Inferior parietal cortex (tissue), 1 donor: Measurements from ENCODE around the gene KCNA5.

ENCODE experiments used
- DNase-seq: peaks from one replicate; pipeline ENCODE4 v3.0.0-alpha.2; 2016; ENCODE audit errors: extremely low spot score

The KCNA5 gene

DNA sequence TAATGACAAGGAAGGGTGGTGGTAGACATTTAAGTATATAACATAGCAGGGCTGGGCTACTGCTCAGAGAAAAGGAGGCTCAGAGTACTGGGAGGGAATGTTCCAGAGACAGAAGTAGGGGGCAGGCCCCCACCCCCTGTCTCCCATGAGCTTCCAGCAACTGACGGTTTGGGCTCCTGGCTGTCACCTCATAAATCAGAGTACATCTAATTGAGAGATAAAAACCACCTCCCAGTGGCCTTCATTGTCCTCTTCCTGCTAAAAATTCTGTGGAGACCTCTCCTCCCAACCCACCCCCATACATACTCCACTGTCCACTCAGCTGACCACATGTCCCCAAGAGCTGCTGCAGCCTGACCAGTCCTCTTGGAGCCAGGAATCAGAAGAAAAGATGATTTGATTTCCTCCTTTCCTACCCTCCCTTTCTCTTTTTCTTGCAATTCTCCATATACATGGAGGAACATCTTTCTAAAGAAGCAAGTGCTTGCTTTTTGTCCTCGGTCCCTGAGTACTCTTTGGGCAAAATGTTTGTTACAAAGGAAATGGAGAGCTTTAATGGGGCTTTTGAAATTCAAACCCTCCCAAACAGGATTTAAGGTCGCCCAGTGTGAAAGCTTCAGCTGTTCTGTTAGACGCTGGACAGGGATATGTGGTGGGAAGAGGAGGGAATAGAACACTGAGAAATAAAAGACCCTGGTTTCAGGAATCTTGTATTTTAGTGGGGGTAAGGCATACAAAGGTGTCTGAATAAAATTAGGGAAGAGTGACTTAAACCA is 16.4 kb upstream of the KCNA5 start:
- DNase-seq, result no peak

DNA sequence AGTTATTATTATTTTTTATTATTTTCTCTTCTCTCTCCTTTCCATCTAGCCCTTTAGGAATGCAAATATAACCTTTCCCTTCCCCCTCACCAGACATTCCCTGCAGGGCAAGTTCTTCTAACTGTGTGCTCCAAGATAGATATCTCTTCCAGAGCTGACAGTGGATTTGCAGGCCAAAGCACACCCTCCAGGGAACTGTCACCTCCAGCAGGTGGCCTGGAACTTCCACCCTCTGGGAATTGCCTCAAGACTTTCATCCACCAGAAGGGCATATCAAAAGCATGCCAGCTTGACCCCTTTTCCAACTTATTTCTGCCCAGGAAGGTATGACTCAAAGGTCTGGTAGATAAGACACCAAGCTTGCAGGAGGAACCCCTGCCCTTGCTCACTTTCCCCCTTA is 13.6 kb upstream of the KCNA5 start:
- DNase-seq, result no peak

DNA sequence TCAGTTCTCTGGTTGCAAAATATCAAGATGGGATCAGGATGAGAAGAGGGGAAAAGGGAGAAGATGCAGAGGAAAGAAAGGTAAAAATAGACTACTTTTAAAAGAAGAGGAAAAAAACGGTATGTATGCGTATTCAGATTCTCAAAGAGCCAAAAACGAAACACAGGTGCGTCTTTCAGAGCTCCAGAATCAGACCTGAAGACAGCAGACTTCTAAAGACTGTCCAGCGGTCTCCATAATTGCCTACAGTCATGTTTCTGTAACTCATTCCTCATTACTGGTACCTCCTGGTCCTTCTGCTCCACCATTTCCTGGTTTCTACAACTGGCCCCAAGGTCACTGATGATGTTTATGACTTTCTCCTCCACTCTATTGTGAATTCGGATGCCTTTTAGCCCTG is 12.4 kb upstream of the KCNA5 start:
- no peak for DNase-seq

DNA sequence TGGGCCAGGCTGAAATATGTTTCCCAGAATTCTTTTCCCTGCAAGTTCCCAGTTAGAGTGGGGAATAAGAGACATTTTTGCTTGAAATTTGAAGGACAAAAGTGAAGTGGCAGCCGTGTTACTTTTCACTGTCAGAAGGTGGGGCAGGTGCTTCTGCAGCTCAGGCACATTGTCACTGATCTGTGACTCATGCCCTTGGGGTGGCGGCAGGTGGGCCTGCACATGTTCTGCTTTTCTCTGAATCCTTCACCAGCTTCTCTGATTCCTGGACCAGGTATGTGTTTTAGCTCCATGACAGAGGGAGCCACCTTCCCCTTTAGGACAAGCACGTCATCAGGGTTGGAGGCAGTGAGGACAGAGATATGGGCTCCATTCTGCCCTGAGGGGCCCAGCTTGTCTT is 11.7 kb upstream of the KCNA5 start:
- no peak for DNase-seq

DNA sequence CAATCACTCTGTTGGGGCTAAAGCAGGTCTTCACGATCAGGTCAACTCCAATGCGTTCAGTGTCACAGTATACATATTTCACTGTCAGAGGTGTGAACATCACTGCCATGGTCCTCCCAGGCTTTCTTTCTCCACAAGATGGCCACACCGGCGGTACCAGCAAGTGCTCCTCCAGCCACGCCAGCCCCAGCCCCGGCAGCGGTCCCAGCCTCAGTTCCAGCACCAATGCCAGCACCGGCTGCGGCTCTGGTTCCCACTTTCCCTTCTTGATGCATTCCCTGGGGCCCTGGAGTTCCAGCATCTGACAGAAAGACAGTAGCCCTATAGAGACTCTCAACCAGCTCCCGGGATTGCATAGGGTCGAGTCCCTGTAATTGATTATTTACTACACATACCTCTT is 10.9 kb upstream of the KCNA5 start:
- no peak for DNase-seq

DNA sequence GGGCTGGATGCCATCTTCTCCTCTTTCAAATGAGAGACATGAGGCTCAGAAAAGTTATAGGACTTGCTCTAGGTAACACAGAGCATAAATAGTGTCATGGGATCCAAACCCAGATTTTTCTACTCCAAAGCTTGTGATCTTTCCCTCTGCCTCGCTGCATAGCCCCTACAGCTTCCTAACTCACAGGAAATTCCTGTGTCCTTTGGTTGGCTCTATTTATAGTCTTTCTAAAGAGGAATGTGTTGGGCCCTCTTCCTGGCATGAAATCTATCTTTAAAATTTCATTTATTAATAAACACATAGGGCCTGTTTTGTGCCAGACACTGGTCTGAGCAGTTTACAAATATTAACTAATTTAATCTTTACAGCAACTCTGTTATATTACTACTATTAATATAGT is 9.8 kb upstream of the KCNA5 start:
- DNase-seq, result no peak

DNA sequence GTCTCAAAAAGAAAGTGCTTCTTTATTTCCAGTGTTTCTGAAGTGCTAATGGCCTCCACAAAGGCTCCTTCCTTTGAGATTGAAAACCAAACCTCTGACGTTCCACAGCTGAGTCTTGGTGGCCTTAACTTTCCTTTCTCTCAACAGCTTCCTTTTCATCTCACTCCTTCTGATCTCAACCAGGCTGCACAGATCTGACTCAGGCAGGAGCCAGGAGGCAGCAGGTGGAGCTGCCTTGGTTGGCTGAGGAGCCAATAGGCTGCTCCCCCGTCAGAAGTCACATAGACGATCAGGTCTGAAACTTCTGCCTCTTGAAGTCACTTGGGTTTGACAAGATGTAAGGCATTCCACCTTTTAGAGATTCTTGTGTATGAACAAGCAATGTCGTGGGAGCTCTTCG is 9.1 kb upstream of the KCNA5 start:
- no peak for DNase-seq

DNA sequence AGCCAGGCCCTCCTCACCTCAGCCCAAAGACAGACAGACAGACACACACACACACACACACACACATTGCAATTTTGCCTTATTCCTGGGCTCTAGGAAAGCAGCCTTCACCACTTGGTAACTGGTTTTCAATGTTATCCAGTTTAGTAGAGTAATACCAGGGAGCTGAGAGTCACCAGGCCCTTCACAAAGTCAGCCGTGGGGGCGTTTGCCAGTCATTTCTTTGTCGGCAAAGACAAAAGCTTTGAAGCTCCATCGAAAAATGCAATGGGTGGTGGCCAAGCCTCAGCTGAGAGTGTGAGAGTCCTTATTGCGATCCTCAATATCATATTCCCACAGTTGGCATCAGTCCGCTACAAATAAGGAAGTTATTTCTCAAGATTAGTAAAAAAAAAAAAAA is 8.1 kb upstream of the KCNA5 start:
- no peak for DNase-seq

DNA sequence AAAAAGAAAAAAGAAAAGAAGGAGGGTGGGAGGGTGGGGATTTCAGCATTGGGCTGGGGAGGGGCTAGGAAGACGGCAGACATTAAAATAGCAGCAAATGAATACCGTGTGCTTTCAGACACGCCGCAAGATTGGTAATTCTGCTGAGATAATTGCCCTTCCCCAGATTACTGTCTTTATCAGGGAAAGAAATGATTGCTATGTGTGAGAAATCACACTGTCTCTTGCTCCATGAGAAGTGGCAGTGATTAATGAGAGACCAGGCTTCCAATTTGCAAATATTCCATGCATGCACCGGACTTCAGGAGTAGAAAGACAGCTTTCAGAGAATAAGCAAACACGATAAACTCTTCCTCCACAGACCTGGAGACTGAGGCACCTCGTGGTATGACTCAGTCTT is 7.6 kb upstream of the KCNA5 start:
- no peak for DNase-seq

DNA sequence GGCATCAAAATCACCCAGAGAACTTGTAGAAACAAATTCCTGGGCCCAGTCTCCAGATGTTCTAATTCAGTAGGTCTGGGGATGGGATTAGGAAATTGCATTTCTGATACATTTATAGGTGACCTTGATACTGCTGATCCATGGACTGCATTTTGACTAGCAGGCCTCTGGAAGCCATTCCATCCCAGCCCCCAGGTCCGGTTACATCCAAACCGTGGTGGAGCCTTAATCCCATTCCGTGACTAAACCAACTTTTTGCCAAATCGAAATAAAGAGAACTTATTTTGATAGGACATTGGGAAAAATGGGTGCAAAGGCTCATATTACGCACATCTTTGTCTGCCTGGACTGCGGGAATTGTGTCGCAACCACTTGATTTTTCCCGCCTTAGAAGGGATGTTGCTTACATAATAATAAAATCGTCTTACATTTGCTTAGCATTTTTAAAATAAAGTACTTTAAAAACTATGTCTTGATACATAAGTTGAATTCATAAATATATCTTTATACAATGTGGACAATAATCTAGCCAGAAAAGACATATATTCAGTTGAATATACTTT is 5.8 kb upstream of the KCNA5 start:
- no peak for DNase-seq

DNA sequence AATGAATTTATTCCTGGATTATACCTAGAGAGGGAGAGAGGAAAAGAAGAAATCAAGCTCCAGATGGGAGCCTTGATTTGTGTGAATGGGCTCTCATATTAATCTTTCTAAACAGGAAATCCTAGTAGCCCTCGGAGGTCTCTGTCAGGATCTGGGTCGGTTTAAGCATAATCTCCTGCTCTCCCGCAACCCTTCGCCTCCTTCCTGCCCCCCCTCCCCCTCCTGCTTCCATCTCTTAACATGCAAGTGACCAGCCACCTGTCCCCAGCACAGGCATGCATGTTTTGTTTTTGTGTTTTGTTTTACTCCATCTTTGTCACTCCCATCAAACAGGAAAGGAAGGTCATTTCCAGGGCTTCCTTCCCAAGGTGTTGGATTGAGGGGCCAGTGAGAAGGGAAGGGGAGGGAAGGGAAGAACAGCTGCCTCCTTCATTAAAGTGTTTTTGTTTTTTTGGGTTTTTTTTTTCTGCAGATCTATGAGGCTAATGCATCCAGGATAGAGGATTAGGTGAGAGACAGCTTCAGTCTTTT is 4.8 kb upstream of the KCNA5 start:
- DNase-seq, result no peak

DNA sequence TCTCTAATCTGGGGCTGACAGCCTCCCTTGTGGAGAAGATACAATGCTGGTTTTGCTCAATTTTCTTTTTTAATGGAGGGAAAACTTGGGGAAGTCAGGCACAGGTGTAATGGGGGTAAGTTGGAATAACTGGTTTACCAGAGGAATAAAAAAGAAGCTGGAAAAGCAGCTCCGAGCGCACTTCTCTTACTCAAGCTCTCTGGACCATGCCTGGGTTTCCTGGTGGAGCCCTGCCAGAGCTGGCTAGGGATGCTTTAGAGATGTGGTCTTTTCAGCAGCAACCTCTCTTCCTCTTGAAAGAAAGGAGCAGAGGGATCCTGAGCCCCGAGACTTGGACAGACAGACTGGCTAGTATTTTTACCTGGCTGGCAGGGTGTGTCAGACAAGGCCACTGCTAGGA is 3.9 kb upstream of the KCNA5 start:
- no peak for DNase-seq

DNA sequence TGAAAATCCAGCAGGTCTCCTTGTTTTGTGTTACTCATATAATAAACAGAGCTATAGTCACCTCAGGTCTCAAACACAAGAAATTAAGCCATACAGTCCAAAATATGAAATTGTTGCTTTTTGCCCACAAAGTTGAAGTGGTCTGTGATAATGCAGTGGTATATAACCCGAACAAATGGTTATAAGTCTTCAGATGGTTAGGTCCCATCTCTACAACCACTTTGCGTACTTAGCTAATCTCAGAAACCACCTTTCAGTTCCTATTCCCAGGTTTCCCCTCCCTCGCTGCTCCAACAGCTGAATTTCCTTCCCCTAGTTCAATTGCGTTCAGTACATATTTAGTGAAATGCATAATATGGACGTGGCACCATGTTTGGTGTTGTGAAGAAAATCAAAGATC is 3.3 kb upstream of the KCNA5 start:
- DNase-seq, result no peak

DNA sequence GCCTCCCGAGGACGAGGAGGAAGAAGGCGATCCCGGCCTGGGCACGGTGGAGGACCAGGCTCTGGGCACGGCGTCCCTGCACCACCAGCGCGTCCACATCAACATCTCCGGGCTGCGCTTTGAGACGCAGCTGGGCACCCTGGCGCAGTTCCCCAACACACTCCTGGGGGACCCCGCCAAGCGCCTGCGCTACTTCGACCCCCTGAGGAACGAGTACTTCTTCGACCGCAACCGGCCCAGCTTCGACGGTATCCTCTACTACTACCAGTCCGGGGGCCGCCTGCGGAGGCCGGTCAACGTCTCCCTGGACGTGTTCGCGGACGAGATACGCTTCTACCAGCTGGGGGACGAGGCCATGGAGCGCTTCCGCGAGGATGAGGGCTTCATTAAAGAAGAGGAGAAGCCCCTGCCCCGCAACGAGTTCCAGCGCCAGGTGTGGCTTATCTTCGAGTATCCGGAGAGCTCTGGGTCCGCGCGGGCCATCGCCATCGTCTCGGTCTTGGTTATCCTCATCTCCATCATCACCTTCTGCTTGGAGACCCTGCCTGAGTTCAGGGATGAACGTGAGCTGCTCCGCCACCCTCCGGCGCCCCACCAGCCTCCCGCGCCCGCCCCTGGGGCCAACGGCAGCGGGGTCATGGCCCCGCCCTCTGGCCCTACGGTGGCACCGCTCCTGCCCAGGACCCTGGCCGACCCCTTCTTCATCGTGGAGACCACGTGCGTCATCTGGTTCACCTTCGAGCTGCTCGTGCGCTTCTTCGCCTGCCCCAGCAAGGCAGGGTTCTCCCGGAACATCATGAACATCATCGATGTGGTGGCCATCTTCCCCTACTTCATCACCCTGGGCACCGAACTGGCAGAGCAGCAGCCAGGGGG is 979 bp downstream of the KCNA5 start:
- DNase-seq, result no peak

DNA sequence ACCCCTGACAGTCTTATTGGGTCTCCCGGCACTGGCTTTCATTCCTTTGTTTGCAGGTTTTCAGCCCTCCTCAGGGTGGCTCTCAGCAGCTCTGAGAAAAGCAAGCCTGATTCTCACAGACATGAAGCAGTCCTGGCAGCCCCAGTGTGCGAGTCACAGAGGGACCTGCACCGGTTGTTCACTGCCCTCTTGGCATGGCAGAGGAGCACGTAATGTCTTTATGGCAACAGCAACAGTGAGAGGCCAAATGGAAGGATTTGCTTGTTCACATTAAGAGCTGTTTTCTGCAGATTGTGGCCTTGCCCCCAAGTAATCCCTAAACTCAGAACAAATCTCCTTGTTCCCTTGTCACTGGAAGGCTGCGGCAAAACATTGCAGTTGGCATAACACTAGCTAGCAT is 3.4 kb downstream of the KCNA5 start:
- no peak for DNase-seq

DNA sequence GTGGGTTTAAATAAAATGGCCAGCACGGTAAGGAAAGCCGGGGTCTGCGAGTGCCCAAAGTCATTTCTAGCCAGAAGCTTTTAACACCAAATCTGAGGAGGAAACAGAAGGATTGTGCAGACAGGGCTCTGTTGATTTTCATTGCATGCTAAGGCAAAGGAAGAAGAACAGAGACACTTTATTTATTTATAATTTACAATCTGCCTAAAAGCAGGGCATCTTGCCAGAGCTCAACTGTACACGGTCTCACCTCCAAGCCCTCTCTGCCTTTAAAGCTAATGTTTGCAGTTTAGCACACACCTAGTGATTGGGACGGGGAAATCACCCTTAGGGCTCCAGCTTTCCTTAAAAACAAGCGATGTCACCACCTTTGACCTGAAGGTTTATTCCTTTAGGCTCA is 4.0 kb downstream of the KCNA5 start:
- no peak for DNase-seq

DNA sequence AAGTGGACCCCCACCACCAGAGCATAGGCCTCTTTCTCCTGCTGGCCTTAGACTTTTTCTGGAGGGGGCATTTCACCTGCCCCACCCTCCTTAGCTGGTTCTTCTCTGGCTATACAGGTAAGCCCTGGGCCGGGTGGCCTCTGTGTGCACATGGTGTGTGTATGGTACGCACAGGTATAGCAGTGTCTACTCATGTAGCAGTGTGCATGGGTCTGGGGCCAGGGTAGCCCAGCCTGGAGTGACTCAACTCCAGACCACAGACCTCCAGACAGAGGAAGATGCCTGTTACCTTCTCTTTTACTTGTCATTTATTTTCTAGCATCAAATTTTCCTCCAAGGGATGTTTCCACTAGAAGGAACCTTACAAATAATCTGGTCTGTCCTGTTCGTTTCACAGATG is 6.9 kb downstream of the KCNA5 start:
- no peak for DNase-seq

DNA sequence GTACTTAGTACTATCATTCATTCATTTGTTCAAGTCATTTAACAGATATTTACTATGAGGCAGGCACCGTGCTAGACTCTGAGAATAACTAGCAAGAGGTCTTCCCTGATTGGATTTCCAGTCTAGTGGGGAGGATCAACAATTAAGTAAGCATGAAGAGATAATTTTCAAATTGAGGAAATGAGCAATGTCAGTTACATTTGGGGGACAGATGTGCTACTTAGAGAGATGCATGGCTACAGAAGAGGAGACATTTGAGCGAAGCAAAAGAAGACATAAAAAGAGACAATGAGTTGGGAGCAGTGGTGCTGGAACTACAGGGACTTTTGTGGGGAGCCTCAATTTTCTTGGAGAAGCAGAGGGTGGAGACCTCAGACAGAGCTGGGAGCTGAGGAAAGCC is 7.7 kb downstream of the KCNA5 start:
- no peak for DNase-seq

DNA sequence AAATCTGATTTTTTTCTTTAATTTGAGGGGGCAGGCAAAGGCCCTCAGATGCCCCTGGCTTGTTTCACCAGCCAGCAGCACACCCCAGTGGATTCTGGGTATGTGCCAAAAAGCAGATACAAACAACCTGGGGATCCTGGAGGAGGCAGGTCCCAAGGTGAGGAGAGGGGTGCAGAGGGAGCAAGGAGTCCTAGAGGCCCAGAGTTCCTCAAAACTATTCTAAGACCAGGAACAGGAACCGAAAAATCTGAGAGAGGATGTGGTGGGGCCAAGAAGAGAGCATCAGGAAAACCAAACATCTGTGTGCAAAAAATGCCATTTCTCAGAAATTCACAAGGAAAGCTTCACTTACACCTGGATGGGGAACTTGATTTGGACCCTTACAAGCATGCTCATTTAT is 8.2 kb downstream of the KCNA5 start:
- no peak for DNase-seq

DNA sequence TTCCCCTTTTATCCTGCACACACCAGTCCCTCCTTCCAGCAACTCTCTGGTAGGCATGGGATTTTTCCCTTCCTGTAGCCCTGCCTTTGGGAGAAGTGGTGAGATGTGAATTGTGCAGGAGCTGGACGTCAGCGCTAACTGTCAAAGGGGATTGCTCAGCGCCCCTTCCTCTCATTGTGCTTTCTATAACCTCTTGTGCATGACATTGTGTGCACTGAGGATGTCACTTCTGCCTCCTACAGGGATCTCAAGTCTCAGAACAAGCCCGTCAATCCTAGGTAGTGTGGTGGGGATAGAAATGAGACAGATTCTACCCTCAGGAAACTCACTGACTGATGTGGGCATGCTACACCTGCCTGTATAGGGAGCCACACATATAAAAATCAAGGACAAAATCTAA is 8.7 kb downstream of the KCNA5 start:
- DNase-seq, result no peak

DNA sequence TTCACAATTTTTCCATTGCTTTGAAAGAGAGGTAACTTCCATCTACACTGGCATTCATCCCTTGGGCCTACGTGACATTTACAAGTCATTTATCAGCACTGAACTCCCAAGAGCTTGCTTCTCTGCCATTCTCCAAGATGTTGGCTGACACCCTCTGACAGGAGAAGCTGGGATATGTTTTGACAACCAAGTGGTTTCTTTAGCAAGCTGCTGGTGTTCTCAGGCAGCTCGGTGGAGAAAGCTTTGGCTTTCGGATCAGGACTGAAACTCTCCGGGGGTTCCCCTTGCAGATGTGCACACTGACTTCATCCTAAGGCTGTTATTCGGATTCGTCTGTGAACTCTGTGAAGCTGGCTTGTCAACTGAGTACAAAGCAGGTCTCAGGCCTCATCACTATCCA is 15.7 kb downstream of the KCNA5 start:
- no peak for DNase-seq

DNA sequence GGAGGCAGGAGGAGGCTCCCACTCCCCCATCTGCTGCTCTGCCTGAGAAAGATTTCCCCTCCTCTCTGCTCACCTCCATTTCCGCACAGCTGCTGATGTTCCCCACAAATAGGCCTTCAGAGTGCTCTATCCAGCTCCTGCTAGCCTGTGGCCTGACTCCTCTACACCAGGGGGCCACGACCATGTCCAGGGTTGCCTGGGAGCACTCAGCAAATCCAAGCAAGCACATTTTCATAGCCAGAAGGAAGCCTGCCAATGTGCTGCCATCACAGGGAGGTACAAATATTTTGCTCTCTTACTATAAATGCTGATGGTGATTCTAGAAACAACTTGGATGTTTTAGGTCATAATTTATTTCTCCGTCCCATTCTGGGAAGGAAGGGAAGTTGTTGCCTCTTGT is 17.3 kb downstream of the KCNA5 start:
- no peak for DNase-seq

DNA sequence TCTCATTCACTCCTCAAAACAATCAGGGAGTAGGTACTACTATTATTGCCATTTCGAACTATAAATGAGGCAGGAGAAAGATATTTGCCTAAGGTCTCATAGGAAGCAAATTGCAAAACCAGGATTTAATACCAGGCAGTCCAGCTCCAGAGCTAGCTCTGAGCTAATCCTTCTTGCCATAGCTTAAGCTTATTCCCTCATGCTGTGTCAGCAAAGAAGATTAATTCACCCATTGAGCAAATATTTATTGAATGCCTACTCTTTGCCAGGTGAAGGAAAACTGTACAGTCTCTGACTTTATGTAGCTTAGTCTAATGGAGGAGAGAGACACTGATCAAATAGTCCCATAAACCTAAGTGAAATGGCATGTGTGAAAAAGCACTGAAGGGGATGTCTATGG is 19.5 kb downstream of the KCNA5 start:
- DNase-seq, result no peak
